ENCODE measurements around the gene CCND1. TPM values are rescaled to one million over a fixed set of nuclear protein-coding genes. Genes with fewer than 3 reads are reported as not detected.

Gene CCND1
- total and polyA plus RNA-seq, 9 of the 15 experiments (the other 6 are each of a cell fraction or from before 2014, with no cell fraction given) = 0.04 to 23.3 (median 3.8) TPM

DNA sequence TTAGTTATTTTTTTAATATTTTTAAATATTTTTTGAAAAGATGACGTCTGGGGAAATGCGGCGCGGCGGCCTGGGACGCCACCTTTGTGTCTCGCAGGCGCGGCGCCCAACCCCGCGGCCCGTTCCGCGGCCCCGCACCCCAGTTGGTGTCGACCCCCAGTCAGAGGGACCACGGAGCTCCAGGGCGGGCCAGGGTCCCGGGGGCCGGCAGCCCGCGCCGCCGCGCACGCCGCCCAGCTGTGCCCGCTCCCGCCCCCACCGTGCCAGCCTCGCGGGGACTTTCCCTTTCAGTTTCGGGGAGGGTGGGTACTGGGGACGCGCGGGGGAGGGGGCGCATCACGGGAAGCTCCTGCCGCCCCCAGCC is 1.6 kb downstream of the CCND1 start (continued):
- TF ChIP-seq, protein P1, sequence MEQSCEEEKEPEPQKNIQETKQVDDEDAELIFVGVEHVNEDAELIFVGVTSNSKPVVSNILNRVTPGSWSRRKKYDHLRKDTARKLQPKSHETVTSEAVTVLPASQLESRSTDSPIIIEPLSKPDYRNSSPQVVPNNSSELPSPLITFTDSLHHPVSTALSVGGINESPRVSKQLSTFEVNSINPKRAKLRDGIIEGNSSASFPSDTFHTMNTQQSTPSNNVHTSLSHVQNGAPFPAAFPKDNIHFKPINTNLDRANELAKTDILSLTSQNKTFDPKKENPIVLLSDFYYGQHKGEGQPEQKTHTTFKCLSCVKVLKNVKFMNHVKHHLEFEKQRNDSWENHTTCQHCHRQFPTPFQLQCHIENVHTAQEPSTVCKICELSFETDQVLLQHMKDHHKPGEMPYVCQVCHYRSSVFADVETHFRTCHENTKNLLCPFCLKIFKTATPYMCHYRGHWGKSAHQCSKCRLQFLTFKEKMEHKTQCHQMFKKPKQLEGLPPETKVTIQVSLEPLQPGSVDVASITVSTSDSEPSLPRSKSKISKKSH (CRISPR knock-in tag; IDR thresholded peaks at IDR 0.05) = no peak
- TF ChIP-seq, protein P2, sequence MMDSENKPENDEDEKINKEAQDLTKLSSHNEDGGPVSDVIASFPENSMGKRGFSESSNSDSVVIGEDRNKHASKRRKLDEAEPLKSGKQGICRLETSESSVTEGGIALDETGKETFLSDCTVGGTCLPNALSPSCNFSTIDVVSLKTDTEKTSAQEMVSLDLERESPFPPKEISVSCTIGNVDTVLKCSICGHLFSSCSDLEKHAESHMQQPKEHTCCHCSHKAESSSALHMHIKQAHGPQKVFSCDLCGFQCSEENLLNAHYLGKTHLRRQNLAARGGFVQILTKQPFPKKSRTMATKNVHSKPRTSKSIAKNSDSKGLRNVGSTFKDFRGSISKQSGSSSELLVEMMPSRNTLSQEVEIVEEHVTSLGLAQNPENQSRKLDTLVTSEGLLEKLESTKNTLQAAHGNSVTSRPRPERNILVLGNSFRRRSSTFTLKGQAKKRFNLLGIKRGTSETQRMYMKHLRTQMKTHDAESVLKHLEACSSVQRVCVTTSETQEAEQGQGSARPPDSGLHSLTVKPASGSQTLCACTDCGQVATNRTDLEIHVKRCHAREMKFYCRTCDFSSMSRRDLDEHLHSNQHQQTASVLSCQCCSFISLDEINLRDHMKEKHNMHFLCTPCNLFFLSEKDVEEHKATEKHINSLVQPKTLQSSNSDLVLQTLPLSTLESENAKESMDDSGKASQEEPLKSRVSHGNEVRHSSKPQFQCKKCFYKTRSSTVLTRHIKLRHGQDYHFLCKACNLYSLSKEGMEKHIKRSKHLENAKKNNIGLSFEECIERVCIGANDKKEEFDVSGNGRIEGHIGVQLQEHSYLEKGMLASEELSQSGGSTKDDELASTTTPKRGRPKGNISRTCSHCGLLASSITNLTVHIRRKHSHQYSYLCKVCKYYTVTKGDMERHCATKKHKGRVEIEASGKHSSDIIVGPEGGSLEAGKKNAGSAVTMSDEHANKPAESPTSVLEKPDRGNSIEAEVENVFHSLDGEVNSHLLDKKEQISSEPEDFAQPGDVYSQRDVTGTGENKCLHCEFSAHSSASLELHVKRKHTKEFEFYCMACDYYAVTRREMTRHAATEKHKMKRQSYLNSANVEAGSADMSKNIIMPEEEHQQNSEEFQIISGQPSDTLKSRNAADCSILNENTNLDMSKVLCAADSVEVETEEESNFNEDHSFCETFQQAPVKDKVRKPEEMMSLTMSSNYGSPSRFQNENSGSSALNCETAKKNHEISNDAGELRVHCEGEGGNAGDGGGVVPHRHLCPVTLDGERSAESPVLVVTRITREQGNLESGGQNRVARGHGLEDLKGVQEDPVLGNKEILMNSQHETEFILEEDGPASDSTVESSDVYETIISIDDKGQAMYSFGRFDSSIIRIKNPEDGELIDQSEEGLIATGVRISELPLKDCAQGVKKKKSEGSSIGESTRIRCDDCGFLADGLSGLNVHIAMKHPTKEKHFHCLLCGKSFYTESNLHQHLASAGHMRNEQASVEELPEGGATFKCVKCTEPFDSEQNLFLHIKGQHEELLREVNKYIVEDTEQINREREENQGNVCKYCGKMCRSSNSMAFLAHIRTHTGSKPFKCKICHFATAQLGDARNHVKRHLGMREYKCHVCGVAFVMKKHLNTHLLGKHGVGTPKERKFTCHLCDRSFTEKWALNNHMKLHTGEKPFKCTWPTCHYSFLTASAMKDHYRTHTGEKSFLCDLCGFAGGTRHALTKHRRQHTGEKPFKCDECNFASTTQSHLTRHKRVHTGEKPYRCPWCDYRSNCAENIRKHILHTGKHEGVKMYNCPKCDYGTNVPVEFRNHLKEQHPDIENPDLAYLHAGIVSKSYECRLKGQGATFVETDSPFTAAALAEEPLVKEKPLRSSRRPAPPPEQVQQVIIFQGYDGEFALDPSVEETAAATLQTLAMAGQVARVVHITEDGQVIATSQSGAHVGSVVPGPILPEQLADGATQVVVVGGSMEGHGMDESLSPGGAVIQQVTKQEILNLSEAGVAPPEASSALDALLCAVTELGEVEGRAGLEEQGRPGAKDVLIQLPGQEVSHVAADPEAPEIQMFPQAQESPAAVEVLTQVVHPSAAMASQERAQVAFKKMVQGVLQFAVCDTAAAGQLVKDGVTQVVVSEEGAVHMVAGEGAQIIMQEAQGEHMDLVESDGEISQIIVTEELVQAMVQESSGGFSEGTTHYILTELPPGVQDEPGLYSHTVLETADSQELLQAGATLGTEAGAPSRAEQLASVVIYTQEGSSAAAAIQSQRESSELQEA (IDR thresholded peaks at IDR 0.05; ENCODE audit: low read depth) = no peak
- TF ChIP-seq RBFOX2 (IDR thresholded peaks at IDR 0.05; ENCODE audit: low read depth, low read length) (peak; percentile 36; the same call in 1 of the 2 replicates), NFE2L1 (tag; IDR thresholded peaks at IDR 0.05; ENCODE audit: borderline replicate concordance, low read depth) (no peak), KLF6 (CRISPR knock-in tag; IDR thresholded peaks at IDR 0.05; ENCODE audit: borderline replicate concordance) (no peak), KLF1 (tag; IDR thresholded peaks at IDR 0.05) (no peak), CC2D1A (IDR thresholded peaks at IDR 0.05) (no peak), ZNF23 (CRISPR knock-in tag; IDR thresholded peaks at IDR 0.05) (no peak), GTF2F1 (IDR thresholded peaks at IDR 0.05; ENCODE audit: low read depth, low read length) (no peak), E2F3 (CRISPR knock-in tag; IDR thresholded peaks at IDR 0.05) (no peak), RB1 (IDR thresholded peaks at IDR 0.05; ENCODE audit: low read depth) (no peak; the same call in 1 of the 2 replicates)
- TF ChIP-seq, protein P3, sequence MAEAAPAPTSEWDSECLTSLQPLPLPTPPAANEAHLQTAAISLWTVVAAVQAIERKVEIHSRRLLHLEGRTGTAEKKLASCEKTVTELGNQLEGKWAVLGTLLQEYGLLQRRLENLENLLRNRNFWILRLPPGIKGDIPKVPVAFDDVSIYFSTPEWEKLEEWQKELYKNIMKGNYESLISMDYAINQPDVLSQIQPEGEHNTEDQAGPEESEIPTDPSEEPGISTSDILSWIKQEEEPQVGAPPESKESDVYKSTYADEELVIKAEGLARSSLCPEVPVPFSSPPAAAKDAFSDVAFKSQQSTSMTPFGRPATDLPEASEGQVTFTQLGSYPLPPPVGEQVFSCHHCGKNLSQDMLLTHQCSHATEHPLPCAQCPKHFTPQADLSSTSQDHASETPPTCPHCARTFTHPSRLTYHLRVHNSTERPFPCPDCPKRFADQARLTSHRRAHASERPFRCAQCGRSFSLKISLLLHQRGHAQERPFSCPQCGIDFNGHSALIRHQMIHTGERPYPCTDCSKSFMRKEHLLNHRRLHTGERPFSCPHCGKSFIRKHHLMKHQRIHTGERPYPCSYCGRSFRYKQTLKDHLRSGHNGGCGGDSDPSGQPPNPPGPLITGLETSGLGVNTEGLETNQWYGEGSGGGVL (CRISPR knock-in tag; IDR thresholded peaks at IDR 0.05) = no peak
- TF ChIP-seq, protein P4, sequence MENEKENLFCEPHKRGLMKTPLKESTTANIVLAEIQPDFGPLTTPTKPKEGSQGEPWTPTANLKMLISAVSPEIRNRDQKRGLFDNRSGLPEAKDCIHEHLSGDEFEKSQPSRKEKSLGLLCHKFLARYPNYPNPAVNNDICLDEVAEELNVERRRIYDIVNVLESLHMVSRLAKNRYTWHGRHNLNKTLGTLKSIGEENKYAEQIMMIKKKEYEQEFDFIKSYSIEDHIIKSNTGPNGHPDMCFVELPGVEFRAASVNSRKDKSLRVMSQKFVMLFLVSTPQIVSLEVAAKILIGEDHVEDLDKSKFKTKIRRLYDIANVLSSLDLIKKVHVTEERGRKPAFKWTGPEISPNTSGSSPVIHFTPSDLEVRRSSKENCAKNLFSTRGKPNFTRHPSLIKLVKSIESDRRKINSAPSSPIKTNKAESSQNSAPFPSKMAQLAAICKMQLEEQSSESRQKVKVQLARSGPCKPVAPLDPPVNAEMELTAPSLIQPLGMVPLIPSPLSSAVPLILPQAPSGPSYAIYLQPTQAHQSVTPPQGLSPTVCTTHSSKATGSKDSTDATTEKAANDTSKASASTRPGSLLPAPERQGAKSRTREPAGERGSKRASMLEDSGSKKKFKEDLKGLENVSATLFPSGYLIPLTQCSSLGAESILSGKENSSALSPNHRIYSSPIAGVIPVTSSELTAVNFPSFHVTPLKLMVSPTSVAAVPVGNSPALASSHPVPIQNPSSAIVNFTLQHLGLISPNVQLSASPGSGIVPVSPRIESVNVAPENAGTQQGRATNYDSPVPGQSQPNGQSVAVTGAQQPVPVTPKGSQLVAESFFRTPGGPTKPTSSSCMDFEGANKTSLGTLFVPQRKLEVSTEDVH (IDR thresholded peaks at IDR 0.05; ENCODE audit: low read depth, partially characterized antibody) = no peak
